Measurements from ENCODE around the gene DUSP18.

The DUSP18 gene

DNA sequence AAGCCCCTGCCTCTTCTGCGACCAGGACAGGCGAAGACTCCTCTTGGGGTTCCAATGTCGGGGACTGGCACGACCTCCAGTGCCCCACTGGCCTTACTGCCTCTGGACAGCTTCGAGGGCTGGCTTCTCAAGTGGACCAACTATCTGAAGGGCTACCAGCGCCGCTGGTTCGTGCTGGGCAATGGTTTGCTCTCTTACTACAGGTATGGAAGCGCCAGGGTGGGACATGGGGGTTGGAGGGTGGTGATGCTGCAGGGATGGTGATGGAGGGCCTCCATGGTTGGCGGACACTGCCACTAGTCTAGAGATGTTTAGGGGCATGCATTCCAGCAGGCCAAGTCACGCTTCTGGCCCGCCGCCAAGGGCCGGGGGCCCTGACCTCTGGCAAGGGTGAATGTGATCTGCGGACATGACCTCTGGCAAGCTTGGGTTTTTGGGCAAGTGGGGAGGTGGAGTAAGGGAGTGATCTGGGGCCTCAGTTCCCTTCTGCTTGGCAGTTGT is 27.7 kb upstream of the DUSP18 start:
- no peaks in the 10 kb centered on the region for H3K9me3 ChIP-seq (ENCODE audit: insufficient read depth, low read length)
- no peaks in the 10 kb centered on the region for H3K27me3 ChIP-seq (ENCODE audit: low read length)
- H4K20me1 ChIP-seq (ENCODE audit: low read depth, low read length) = no peaks in the 10 kb centered on the region
- no peaks in the 10 kb centered on the region for H3K79me2 ChIP-seq (ENCODE audit: insufficient read depth, low read length)
- H3K27ac ChIP-seq (ENCODE audit: low read depth, low read length) = no peak overlapping the region
- no peaks in the 10 kb centered on the region for H3K9me2 ChIP-seq (replicated peaks; ENCODE audit: insufficient read depth, low read length)
- H3K4me3 ChIP-seq (ENCODE audit: insufficient read depth, low read length, poor library complexity, severe bottlenecking) = no peak overlapping the region
- no peak overlapping the region for H2AFZ ChIP-seq (ENCODE audit: low read depth, low read length, severe bottlenecking)
- H3K4me2 ChIP-seq (ENCODE audit: low read depth, low read length, poor library complexity, severe bottlenecking) = no peak overlapping the region
- H3K9ac ChIP-seq (ENCODE audit: low read length) = no peak overlapping the region
- H3K36me3 ChIP-seq (ENCODE audit: low read length) = no peaks in the 10 kb centered on the region
- H3F3A ChIP-seq (ENCODE audit: insufficient read depth) = no peaks in the 10 kb centered on the region
- TF ChIP-seq, protein P1, sequence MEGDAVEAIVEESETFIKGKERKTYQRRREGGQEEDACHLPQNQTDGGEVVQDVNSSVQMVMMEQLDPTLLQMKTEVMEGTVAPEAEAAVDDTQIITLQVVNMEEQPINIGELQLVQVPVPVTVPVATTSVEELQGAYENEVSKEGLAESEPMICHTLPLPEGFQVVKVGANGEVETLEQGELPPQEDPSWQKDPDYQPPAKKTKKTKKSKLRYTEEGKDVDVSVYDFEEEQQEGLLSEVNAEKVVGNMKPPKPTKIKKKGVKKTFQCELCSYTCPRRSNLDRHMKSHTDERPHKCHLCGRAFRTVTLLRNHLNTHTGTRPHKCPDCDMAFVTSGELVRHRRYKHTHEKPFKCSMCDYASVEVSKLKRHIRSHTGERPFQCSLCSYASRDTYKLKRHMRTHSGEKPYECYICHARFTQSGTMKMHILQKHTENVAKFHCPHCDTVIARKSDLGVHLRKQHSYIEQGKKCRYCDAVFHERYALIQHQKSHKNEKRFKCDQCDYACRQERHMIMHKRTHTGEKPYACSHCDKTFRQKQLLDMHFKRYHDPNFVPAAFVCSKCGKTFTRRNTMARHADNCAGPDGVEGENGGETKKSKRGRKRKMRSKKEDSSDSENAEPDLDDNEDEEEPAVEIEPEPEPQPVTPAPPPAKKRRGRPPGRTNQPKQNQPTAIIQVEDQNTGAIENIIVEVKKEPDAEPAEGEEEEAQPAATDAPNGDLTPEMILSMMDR (IDR thresholded peaks at IDR 0.05; ENCODE audit: insufficient read depth, low read length, poor library complexity, severe bottlenecking) = no peak
- no peak for TF ChIP-seq EZH2phosphoT487 (conservative IDR thresholded peaks at IDR 0.05; ENCODE audit: low read length)

- H3F3A ChIP-seq (ENCODE audit: insufficient read depth) = no peaks in the 10 kb centered on the region
- no peak within 1 kb of the TSS for H3K9ac ChIP-seq (ENCODE audit: low read length)
- no peaks in the 10 kb centered on the region for H3K36me3 ChIP-seq (ENCODE audit: low read length)
- H3K79me2 ChIP-seq (ENCODE audit: insufficient read depth, low read length) = no peaks in the 10 kb centered on the region
- no peak within 1 kb of the TSS for H3K4me2 ChIP-seq (ENCODE audit: low read depth, low read length, poor library complexity, severe bottlenecking)
- no peak within 1 kb of the TSS for H3K27ac ChIP-seq (ENCODE audit: low read depth, low read length)
- TF ChIP-seq, protein P1 (IDR thresholded peaks at IDR 0.05; ENCODE audit: insufficient read depth, low read length, poor library complexity, severe bottlenecking) = no peak
- no peak for TF ChIP-seq EZH2phosphoT487 (conservative IDR thresholded peaks at IDR 0.05; ENCODE audit: low read length)
- no peak within 1 kb of the TSS for H2AFZ ChIP-seq (ENCODE audit: low read depth, low read length, severe bottlenecking)
- H3K9me2 ChIP-seq (replicated peaks; ENCODE audit: insufficient read depth, low read length) = no peaks in the 10 kb centered on the region
- H4K20me1 ChIP-seq (ENCODE audit: low read depth, low read length) = no peaks in the 10 kb centered on the region
- H3K9me3 ChIP-seq (ENCODE audit: insufficient read depth, low read length) = no peaks in the 10 kb centered on the region
- H3K27me3 ChIP-seq (ENCODE audit: low read length) = no peaks in the 10 kb centered on the region
- no peak within 1 kb of the TSS for H3K4me3 ChIP-seq (ENCODE audit: insufficient read depth, low read length, poor library complexity, severe bottlenecking)
Measured at GRCh38 chr22:30694640-30695350, 27.1 kb upstream of the DUSP18 start, which contains the start of gene OSBP2. TSS of gene OSBP2 (plus strand) at chr22:30694874. CDS start at chr22:30694910, 36 bp downstream.

DNA sequence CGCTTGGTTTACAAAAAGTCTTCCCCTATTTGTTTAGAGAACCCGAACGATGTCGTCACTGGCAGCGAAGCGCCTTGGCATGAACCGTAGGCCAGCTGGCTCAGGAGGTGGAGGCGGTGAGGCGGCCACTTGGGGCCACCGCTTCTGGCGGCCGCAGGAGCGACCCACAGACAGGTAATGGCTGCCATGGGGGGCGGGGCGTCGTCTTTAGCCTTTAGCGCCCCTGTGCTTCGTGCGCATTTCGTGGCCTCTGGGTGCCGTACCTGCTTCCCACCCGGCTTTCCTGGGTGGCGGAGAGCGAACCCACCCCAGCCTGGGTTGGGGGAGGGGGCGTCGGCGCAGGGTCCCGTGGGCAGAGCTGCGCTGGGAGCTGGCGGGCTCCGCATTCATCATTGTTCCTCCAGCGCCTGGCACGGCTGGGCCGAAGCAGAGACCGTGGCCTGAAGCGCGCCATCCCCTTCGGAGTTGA is 26.5 kb upstream of the DUSP18 start:
- Histone ChIP-seq H3F3A (ENCODE audit: insufficient read depth) (no peaks in the 10 kb centered on the region), H3K27me3 (ENCODE audit: low read length) (no peaks in the 10 kb centered on the region), H3K9ac (ENCODE audit: low read length) (no peak overlapping the region), H3K27ac (ENCODE audit: low read depth, low read length) (no peak overlapping the region), H4K20me1 (ENCODE audit: low read depth, low read length) (no peaks in the 10 kb centered on the region), H2AFZ (ENCODE audit: low read depth, low read length, severe bottlenecking) (no peak overlapping the region), H3K9me3 (ENCODE audit: insufficient read depth, low read length) (no peaks in the 10 kb centered on the region), H3K79me2 (ENCODE audit: insufficient read depth, low read length) (no peaks in the 10 kb centered on the region), H3K36me3 (ENCODE audit: low read length) (no peaks in the 10 kb centered on the region), H3K4me3 (ENCODE audit: insufficient read depth, low read length, poor library complexity, severe bottlenecking) (no peak overlapping the region), H3K4me2 (ENCODE audit: low read depth, low read length, poor library complexity, severe bottlenecking) (no peak overlapping the region), H3K9me2 (replicated peaks; ENCODE audit: insufficient read depth, low read length) (no peaks in the 10 kb centered on the region)
- no peak for TF ChIP-seq EZH2phosphoT487 (conservative IDR thresholded peaks at IDR 0.05; ENCODE audit: low read length)
- TF ChIP-seq, protein P1 (IDR thresholded peaks at IDR 0.05; ENCODE audit: insufficient read depth, low read length, poor library complexity, severe bottlenecking) = no peak
